Dedifferentiated amniotic fluid mesenchymal stem cell (primary cell): ENCODE measurements around the gene IFNA2.
"Not testable (repeated sequence)": the region's sequence is repeated elsewhere in the genome, so short reads cannot be mapped to it uniquely, and the experiment has no call there.

Experiments used
- DNase-seq: peaks from one replicate; pipeline ENCODE4 v3.0.0-alpha.2; 2016; ENCODE audit errors: extremely low spot score

Gene IFNA2

DNA sequence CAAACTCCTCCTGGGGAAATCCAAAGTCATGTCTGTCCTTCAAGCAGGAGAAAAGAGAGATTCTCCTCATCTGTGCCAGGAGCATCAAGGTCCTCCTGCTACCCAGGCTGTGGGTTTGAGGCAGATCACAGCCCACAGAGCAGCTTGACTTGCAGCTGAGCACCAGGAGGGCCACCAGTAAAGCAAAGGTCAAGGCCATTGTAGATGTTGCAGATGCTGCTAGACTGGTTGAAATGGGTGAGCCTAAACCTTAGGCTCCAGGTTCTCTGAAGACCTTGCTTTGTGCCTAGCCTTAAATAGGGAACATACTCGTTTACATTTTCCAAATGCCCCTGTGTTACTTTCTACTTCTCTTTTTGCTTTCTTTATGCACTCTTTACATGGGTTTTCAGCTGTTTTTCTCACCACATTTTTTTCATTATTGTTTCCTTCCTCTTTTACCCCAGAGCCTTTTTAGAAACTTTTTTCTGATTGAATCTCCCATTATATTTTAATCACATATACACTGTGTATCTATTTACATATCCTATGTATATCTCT lies at the start of gene IFNA2:
Gene IFNA2 (minus strand): TSS at position 268 of the 540 bp plus-strand sequence. CDS start 69 bp downstream, at position 199.
- DNase-seq: no peak

DNA sequence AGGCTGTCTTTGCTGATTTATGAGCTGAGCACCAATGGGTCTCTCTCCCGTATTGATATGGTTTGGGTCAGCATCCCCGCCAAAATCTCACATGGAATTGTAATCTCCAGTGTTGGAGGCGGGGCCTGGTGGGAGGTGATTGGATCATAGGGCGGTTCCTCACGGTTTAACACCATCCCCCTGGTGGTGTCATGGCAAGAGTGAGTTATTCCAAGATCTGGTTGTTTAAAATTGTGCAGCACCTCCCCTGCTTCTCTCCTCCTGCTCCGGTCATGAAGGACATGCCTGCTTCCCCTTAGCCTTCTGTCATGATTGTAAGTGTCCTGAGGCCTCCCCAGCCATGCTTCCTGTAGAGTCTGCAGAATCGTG lies 49.8 kb upstream of the IFNA2 start:
- not testable (repeated sequence) for DNase-seq

DNA sequence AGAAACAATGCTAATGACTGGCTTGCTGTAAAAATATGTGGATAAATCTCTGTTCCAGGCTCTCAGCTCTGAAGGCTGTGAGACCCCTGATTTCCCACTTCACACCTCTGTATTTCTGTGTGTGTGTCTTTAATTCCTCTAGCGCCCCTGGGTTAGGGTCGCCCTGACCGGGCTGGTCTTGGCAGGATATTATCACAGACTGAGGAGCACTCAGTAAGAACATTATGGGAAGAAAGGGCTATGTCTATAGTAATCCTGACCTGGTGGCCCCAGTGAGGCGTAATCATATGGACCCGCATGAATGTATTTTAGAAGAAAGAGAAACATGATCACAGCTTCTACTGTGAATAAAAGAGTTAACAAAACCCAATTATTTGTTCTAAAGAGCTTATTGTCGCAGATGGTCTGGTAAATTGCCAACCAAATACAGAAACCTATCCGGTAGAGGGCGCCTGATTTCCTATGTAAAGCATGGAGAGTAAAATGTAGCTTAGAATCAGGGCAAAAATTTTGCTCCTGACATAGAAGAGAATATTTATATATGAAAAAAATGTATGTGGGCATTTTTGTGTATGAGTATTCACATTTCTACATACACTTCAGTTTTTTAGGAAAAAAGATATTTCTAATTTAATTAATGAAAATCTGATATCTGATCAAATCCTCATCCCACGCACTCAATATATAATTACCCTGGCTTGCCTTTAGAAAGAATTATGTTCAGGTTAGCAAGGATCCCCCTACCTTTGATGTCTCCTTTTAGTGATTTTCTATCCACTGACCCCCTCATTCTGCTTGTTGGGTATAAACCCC lies 49.2 kb upstream of the IFNA2 start:
- DNase-seq: peak; percentile 56

DNA sequence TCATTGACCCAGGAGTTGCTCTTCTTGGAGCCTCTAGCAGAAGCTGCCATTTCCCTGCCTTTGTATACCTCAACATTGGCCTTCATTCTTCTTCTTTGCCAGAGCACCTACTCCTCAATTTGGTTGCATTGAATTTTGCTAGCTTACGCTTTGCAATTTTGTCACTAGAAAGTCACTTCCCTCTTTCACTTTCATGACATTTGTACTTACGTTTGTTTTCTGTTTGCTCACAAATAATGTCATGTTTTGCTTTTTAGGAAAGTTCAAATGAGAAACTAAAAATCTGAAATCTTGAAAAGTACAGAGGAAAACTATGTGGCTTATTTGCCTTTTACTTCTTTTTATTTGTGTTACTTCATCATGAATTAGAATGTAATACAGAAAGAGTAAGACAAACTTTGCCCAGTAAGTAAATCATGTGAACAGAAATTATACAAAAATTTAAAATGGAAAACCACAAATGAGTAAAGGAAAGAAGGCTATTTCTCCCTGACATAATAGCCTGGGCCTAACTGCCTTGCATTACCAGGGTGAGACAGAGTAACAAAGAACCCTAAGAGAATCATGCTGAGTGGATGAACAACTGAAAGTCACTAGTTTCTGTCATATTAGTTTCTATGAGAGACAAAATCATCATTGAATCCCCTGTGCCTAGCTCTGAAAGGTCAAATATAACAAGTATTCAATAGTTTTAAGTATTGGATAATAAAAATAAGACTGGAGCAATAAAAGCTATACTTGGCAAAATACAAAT lies 47.7 kb upstream of the IFNA2 start:
- no peak for DNase-seq

DNA sequence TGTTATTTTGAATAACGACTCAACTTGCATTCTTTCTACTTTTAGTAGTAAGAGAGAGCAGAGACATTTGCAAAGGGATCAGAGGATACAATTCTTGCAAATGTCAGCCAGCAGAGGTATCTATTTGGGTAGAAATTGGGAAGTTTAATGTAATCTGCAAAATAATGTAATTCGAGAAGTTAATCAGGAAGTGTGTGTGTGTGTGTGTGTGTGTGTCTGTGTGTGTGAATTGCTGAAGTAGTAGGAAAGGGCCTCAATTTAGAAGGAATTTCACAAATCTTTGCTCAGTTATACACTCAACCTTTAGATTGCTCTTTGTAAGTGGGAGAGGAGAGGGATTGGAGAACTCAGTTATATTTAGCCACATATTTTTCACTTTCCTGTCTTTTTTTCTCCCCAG lies 44.0 kb upstream of the IFNA2 start:
- DNase-seq: no peak

DNA sequence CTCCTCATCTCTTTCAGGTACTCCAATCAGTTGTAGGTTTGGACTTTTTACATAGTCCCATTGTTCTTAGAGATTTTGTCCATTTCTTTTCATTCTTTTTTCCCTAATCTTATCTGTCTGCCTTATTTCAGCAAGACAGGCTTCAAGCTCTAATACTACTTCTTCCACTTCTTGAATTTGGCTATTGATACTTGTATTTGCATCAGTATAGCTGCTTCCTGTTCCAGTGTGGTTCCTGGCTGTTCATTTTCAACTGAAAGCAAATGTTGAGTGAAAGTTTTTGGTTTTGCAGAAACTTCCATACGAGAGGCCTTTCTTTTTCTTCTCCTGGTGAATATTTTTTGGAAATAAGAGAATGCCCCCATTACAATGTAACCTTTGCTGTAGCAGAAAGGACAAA lies 43.0 kb upstream of the IFNA2 start:
- DNase-seq: no peak

DNA sequence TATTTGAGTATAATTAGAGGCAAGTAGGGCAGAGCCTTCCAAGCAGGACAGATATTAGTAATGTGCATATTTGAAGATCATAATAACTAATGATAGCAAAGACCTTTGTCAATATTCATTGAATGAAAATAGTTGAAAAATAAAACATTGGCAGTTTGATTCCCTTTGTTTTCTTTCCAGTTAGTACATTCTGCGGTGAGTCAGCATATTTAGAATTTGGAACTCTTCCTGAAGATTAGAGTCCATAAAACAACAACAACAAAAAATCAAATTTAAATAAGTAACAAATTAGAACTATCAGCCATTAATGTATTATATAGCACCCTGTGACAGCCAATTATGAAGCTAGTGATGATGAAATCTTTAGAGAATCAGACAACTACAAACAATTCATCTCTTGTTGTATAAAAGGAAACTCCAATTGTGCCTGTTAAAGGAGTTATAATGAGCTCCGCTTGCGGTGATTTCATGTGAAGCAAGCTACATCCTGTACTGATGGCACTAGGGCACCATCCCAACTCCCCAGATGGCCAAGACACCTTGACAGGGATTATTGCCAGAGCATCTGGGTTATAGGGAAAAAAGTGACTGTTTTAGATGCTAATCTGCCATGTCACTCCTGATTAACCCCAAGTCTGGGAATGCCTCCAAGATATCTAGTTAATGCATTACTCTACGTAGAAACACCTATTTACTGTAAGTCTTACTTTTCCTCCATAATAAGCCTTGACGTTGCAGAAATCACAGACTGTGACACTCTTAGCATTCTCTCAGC lies 30.5 kb upstream of the IFNA2 start:
- no peak for DNase-seq

DNA sequence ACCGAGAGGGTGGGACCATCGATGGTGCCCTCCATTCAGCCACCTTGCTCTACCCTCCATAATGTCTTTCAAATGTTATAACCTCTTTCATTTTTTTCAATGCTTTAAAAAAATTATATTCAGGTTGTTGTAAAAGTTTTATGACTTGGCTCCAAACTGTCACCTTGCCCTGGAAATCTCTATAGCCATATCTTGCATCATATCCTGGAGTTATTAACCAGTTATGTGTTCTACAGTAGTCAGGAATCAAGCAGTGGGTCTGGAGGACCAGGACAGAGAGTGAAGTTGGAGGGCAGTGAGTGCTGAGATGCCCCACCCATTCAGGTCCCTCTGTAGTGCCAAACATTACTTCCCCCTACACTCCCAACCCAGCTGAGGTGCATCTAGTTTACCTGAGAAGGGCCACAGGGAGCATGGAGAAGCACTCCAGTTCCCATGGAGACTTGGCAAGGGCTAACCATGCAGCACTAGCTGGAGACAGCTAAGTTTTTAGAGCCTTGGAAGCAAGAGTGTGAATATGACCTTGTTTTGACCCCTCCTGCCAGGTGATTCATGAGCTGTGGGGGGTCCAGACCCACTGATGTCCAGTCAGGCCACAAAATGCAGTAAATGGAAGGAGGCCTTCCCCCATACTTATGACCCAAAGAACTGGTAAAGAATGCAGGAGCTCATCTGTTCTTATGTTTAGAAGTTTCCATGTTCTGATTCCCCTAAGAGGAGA lies 29.2 kb upstream of the IFNA2 start:
- no peak for DNase-seq

DNA sequence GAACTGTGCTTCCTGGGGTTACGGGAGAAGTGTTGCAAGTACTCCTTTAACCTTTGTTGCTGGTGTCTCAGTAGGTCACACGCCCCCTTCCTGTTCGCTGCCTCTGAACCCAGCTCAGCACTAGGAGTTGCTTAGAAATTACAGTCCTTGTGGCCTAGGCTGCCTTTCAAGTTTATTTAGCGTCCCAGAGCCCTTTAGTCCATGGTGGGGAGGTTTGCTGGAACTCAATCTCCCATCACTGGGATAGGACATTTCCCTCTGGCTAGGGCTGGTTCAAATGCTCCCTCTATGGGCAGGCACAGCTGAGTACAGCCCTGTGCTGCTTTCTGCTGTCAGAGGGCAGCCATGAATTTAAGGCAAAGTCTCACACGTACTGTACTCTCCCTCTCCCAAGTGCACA lies 28.4 kb upstream of the IFNA2 start:
- DNase-seq: no peak

DNA sequence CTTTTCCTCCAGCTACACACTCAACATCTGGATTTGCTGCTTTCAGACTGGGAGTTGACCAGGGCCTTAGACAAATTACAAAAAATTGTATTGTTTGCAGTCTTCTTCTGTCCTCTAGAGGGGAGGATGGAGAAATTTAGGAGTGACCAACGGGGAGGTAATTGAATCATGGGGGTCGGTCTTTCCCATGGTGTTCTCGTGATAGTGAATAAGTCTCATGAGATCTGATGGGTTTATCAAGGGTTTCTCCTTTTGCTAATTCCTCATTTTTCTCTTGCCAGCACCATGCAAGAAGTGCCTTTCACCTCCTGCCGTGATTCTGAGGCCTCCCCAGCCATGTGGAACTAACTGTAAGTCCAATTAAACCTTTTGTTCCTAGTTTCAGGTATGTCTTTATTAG lies 28.0 kb upstream of the IFNA2 start:
- DNase-seq: no peak

DNA sequence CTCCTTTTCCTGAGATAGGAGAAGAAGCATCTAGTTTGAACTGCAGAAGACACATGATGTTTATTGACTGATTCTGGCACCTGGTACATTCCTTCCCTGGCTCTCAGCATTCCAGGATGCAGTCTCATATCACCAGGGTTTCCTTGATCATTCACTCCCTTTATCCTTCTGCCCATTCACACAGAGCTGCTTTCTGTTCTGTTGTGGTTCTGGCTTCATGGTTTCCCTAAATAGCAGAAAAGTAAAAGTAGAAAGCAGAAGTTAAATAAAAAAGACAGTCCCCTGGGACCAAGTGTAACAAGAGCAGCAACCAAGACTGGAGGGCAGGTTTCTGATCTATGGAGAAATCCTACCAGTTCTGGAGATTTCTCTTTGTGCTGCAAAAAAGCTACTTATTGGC lies 26.9 kb upstream of the IFNA2 start:
- no peak for DNase-seq

DNA sequence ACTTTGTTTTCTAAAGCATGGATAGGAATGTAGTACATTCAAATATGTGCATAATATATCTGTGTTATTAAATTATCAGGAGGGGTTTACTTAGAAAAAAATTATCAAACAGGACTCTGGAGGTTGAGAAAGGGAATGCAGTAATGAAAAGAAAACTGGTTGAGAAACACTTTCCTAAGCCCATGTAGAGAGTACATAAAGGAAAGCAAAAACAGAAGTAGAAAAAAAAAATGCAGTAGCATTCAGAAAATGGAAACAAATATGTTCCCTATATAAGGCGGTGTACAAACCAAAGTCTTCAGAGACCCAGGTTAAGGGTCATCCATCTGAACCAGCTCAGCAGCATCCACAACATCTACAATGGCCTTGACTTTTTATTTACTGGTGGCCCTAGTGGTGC lies 23.6 kb upstream of the IFNA2 start, which contains the start of gene IFNA8:
Gene IFNA8 (plus strand): TSS at position 301 of the 400 bp plus-strand sequence. CDS start 60 bp downstream, at position 361.
- no peak for DNase-seq

DNA sequence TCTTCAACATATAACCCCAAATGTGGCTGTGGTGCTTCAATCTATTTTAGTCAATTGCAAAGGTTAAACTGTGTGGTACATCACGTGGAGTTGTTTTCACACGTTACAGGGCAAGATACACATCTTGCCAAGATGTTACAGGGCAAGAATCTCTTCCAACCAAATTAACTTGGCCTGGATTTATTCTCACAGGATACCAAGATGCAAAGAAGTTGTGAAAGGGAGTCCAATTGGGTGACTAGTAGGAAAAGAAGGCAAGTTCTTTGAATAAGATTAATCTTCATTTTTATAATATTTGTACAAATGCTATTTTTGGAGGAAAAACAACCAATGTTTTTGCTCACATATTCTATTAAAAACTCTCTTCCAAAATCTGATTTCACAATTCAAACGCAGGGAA lies 18.9 kb upstream of the IFNA2 start:
- no peak for DNase-seq

DNA sequence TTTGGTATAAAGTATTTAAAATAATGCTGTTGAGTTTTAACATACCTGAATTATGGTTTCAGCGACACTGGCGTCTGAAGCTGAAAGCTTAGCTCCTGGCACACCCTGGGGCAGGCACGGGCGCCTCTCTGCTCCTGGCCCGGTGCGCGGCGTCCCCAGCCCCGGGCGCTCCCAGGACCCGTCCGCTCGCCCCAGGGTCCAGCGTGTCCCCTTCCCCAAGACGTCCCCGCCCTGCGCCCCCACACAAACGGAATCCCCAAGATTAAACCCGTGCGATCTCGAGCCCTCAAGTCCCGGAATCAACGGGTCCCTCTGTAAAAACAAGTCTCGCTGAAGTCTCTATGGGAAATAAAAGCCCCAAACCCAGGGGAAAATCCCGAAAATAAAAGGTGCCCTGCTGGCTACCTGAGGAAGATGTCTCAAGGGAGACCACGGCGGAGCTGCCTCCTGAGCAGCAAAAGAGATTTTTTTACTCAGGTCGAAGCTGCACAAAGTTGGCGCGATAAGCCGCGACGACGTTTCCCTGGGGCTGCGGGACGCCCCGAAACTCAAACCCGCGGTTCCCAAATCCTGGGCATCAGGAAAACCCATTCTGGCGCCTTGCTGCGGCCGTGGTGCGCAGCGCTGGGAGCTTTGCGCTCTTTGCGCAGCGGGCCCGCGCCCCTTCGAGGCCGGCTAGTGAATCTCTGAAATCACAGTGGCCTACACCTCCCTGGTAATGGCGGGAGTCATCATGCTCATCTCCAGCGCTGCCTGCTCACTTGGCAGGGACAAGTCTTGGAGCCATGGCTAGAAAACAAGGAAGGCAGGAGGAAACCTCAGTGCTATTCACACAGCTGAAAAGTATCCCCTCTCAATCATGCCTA lies 17.4 kb upstream of the IFNA2 start:
- no peak for DNase-seq

DNA sequence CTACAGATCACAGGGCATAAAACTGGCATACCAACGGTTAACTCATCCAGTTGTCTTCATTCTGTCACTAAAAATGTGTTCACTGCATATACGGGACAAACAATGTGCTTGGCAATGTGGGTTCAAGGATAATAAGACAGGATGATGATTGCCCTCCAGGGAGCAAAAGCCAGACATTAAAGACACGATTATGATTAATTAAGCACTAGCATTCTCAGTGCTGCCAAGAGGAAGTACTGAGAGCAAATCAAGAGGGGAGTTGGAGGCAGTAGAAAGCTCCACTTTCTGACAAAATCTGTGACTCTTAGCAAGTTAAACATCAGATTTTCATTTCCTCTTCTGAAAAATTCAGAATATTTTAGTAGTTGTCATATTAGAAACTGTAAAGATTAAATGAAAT lies 14.8 kb upstream of the IFNA2 start:
- DNase-seq: no peak

DNA sequence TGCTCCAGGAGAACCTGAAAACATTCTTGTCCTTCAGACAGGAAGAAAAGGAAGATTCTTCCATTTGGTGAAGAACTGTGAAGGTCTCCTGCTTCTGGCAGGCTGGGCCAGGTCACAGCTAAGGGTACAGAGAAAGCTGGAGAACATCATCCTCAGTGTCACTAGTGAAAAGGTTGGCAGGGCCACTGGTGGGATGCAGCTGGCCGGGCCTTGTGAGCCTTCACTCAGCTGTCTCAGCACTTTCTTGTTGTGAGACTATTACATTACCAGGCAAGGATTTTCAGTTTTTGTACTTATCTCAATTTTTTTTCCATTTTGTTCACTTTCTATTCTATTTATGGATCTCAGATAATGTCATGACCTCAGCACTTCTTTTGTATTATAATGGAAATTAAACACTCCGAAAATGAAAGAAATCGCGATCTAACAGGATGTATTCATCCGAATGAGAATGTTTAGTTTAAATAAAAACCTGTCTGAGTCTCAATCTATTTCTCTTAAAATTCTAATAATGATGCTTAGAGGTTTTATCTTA lies 13.8 kb upstream of the IFNA2 start:
- no peak for DNase-seq

DNA sequence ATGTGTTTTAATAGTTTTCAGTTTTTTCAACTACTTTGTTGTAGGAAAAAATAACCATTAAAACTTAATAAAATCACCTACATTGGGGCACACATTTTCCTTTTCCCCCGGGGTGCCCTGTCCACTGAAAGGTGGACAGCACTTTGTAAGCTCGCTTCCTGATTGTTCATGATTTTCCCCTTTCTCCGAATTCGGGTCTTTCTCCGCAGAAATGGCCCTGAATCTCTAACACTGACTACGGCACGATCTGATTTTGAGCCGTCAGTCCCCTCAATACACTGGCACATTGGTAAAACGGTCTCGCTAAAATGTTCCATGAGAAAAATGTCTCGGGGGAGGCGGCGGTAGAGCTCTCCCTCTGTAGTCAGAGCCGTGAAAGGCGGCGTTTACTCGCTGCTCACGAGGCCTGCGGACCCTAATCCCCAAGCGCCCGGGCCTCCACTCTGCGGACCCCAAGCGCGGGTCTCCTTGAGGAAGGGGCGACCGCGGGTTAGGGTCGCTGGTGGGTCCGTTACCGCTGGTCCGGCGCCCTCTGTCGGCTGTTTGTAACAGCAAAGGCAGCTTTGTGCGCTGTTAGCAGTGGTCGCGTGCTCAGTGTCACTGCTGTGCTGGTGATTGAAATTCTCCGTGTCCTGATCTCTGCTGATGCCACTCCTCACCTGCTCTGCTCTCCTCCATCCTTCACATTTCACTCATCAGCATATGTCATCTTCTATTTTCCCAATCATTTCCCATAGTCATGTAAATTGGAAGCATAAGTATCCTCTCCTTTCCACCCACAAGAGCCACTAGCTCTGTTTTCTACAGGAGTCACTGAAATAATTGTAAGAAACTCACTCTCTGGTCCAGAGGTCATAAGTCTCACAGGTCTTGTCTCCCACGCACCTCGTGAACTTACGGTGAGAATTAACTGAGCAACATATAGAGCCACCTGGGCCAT lies 10.8 kb upstream of the IFNA2 start:
- DNase-seq: peak; percentile 31

DNA sequence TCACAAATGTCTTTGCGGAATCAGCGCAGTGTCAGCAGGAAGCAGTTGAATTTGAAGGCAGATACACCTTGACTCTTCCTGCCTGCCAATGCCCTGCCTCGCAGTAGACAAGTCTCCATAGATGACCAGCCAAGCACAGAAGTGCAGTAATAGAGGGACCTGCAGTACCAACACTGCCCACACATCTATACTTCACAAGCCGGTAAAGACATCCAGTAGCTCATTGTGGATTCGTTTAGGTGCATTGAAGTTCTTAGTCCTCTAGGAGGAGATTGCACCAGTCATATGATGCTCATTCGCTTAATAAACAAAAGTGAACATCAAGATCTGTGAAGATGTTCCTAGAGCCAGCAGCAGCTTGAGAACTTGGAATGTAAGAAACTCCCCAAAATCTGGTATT lies 7.1 kb upstream of the IFNA2 start:
- DNase-seq: no peak

DNA sequence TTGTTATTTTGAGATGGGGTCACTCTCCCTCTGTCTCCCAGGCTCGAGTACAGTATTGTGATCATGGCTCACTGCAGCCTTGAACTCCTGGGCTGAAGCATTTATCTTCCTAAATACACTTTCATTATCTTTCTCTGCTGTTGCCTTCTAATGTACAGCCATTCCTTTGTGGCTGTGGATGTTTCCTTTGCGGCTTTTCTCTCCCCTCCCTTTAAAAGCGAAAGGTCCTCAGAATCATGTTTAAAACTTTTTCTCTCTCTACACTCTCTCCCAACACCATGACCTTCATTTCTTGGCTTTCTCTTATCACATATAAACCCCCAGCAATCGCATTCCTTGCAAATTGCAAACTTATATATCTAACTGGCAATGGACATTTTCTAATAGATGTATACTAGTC lies 1.6 kb downstream of the IFNA2 start:
- DNase-seq: no peak
